Stimulated activated CD8-positive, alpha-beta memory T cell treated with anti-CD3 and anti-CD28 coated beads, Interleukin-15, amount 100 ng/mL, for 48 hours (primary cell): ENCODE data around the gene NFASC.

Source experiments
- DNase-seq, 2 donors: peaks; one replicate each; pipeline ENCODE4 v3.0.0-alpha.2; 2020; ENCODE audit warnings: low read depth in 2 of 2

NFASC gene

DNA sequence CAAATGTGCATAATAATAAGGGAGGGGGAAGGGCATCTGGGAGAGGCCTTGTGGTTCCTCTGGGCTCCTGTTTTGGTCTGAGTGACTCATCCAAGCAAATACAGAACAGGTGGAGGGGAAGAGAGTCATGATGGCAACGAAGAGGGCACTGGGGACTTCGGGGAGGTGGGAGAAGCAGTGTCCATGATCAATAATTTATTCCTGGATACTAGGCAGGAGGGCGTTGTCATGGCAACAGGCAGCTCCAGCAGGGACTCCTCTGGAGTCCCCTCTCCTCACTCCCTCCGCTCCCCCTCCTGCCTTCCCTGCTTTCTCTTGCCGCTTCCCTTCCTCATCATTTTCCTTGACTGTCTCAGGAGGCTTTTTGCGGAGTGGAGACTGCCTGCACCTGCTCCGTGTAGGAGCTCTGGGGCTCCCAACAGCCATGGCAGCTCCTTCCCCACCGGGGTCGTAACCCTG lies 12.3 kb upstream of the NFASC start:
- DNase-seq, result no peak

DNA sequence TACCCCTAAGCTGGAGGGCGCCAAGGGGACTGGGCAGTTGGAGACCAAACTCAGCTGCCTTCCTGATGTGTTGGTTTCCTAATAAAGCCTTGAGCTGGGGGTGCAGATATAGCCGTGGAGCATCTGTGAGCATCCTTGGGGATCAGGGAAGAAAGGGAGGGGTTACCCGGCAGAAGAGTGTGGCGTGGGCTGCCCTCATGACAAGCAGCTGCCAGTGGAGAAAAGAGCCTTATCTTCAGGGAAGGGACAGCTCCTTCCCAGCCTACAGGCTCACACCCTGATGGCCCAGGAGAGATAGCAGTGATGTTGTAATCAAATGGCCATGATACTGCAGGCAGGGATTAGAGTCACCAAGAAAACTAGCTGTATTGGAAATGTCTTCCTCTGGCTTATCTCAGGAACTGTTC lies 10.8 kb upstream of the NFASC start:
- DNase-seq, result no peak

DNA sequence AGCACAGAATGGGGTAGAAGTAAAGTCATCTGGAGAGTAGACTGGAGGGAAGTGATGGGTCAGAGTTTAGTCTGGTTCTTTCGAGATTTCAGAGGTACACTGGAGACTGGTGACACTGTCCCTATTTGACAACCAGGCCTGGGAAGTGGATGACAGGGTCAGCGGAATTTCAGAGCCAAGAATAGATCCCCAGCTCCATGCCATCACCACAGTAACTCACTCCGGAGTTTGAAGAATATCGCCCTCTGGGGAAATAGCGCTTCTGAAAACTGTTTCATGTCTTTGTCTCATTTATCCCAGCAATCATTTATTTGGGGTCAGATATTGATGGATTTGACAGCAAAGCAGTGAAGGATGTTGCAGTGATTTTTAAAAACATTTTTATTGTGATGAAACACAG lies 7.6 kb upstream of the NFASC start:
- DNase-seq, result no peak

DNA sequence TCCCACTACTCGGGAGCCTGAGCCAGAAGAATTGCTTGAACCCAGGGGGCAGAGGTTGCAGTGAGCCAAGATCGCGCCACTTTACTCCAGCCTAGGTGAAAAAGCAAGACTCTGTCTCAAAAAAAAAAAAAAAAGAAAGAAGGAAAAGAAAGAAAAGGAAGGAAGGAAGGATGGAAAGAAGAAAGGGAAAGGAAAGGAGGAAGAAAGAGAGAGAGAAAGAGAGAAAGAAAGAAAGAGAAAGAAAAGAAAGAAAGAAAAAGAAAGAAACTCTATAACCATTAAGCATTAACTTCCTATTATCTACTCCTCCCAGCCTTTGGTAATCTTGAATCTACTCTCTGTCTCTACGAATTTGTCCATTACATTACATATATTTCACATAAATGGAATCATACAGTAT lies 6.9 kb upstream of the NFASC start:
- DNase-seq, result no peak

DNA sequence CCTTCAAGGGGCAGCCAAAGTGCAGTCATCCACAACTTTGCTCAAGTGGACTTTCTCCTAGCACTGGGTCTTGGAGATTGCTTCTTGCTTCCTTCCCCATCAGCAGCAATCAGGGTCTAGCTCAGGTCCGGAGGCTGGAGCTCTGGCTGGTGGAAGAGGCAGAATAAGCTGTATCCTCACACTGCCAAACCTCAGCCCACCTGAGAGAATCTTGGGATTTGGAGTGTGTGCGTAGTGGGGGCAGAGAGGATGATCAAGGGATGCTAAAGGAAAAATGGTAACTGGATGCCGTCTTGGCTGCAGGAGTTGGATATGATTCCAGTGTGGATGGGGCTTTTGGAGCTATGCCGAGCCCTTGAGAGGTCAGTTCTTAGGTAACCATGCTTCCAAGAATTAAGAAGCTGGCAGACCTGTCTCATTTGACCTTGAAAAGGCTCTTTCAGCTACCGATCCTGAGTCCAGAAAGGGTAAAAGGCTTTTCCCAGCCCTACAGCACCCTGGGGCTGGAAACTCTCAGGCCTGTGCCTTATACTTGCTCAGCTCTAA lies 4.5 kb upstream of the NFASC start:
- no peak for DNase-seq

DNA sequence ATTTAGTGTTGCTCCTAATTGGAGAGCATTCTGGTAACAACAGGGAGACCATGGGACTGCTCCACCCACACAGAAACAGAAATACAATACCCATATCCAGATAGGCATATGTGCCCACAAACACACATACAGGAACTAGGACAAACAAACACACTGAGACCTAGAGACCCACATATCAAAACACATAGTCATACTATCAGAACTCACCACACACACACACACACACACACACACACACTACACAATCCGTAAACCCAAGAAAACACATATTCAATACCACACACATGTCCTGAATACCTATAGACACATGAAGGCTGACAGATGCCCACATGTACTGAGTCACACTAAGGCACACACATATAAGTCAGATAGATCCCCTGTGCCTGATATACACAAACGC lies 3.5 kb upstream of the NFASC start:
- no peak for DNase-seq

DNA sequence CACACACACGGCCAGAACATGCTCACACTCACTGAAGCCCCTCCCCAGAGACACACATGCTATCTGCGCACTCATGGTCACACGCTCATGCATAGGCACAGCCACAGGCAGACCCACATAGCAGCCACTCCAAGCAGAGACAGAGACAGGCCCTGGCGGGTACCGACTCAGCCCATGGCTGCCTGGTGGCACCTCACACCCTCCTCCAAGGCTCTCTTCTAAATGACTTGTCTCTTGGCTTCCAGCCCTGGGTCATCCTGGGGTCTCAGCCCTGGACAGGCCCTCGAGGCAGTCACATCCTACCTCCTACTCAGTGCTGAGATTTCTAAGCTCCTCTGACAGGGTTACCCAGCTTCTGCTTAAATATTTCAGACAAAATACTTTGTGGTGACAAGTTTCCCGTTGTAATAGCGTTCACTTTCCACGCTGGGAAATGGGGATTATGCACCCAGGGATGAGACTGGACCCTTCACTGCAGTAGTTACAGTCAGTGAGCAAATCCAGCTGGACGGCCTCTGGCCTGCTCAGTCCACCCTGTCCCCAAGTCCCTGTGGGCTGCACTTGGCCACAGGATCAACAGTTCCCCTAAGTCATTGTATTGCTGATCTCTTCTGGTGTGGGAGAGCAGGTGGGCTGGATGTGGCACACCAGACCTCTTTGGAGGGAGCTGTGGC lies 2.9 kb upstream of the NFASC start:
- no peak for DNase-seq

DNA sequence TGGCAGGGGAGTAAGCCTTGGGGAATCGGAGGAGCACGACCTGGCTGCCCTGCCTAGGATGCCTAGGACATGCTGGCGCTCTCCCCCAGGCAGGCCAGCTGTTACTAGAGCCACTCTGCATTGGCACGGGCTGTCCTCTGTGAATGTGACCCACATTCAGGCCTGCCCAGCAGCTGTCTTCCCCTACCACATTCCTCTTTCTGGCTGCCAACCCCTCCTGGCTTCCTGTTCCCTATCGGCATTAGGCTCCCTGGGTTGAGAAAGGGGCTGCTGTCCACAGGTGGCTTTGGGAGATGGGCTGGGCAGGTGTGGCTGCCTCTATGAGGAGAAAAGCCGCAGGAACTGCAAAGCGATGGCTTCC lies 2.3 kb upstream of the NFASC start:
- DNase-seq, result no peak

DNA sequence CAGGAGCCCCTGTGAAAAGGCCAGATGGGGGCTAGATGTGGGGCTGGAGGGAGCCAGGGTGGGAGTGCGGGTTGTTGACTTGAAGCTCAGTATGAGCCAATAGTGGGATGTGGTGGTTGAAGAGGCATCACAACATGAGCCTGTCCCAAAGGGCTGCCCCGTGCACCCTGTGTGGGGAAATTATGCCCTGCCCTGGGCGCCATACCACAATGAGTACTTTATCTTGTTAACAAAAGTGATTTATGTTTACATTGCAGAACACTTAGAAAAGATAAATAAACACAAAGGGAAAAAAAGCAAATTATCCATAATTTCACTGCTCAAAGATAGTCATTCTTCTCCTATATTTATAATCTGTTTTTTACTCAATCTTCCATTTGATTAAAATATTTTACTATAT lies 1.6 kb upstream of the NFASC start:
- no peak for DNase-seq

DNA sequence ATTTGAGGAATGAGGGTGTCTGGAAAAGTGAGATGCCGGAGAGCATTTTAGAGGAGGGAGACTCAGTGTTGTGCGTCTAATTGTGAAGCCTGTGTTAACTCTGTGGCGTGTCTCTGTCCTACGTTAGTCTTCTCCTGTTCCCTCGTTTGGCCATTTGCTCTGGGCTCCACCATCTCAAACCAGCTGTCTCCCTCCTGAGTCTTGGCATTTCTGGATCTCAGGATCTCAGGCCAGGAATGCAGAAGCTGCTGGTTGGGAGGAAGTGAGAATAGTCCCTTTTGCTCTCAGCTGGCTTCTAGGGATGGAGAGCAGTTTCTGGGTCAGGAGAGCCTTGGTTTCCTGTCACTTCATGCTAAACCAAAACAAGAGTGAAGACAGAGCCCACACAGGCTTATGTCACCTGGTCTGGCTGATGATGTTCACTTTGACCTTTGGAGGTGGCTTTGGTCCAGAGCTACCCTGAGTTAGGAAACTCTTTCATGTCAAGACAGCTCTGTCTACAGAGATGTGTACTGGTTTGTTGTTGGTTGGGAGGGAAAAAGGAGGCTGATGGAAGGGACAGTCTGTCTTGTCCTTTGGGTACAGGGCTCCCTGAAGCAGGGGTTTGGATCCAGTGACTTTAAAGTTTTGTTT lies 859 bp downstream of the NFASC start:
- DNase-seq, result no peak

DNA sequence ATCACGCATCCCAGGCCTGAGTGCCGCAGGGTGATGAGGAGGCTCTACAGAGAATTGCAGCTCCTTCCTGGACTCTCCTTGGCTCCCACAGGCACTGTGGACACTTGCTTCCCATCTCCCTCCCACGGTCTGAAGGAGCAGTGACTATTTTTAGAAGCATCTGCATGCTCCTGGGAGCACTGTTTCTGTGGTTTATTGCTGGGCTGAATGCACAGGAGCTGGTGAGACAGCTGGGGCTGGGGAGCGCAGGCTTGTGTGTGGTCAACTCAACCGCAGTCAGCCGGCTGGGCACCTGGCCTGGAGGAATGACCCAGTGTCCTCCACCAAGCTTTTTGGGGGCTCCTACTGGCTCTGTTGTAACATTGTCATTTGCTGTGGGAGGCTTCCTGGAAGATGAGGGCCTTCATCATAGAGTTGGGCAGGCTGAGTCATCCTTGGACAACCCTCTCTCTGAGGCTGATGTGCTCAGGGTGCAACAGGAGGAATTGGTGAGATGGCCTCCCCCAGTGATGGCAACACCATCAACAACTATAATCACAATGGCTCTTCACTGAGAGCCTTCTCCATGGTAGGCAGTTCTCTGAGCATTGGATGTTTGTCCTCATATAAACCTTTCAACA lies 1.7 kb downstream of the NFASC start:
- no peak for DNase-seq

DNA sequence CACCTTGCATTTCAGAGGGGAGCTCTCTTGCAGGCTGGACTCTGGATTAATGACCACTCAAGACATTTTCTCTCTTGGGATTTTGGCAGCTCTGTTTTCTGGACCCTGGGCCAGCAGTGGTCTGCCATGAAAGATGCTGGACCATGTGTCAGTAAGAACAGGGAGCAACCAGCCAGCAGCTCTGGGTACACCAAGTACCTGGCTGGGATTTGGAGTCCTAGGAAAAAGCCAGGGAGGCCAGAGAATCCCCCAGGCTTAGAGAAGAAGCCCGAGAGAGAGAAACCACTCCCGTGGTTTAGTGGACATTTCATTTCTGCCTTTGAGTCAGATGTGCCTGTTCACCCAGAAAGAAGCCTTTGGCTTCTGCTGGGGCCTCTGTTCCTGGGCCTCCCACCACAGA lies 2.5 kb downstream of the NFASC start:
- no peak for DNase-seq

DNA sequence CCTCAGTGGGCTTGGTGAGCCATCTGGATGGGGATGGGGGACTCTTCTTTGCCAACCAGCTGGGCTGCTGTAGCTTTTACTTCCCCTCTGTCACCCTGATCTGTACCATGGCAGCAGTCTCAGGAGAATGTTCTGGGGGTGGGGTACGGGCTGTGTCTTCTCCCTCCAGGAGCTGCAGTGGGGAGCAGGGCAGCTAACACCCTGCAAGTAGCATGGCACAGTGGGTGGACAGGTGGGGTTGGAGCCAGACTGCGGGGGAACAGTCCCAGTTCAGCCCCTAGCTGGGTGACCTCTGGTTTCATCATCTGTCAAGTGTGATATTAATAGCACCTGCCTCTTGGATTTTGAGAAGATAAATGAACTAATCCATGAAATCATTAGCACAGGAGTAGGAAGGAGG lies 3.1 kb downstream of the NFASC start:
- no peak for DNase-seq

DNA sequence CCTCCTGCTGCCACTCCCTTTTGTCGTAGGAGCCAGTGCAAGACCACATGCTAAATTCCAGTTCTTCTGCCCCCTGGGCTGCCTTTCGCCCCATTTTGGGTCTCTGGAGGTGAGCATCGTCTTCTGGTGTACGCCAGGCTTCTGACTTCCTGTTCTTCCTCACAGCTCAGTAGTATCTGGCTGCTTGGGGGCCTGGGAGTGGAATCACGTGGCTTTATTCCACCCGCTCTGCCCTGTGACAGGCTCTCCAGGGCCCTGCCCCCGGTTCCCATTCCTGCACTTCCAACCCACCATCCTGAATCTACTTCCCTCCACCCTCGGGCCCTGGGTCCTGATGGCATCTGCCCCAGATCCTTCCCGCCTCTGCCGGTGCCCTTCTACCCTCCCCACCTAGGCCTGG lies 3.6 kb downstream of the NFASC start:
- no peak for DNase-seq

DNA sequence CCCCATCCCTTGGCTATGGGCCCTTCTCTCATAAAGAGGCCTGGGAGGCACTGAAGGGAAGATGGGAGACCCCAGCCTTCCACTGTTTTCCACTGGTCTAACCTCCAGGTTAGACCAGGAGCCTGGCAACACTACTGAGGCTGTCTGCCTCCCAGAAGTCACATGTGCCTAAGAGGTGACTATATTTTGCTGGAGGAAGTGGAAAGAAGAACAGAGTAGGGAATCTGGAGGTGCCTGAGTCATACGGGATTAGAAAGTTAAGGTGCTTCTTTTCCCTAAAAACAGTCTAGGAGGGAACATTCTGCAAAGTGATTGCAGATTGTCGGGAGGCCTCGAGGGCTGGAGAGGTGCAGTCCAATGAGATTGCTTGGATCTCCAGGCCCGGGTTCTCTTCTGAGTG lies 4.6 kb downstream of the NFASC start:
- no peak for DNase-seq

DNA sequence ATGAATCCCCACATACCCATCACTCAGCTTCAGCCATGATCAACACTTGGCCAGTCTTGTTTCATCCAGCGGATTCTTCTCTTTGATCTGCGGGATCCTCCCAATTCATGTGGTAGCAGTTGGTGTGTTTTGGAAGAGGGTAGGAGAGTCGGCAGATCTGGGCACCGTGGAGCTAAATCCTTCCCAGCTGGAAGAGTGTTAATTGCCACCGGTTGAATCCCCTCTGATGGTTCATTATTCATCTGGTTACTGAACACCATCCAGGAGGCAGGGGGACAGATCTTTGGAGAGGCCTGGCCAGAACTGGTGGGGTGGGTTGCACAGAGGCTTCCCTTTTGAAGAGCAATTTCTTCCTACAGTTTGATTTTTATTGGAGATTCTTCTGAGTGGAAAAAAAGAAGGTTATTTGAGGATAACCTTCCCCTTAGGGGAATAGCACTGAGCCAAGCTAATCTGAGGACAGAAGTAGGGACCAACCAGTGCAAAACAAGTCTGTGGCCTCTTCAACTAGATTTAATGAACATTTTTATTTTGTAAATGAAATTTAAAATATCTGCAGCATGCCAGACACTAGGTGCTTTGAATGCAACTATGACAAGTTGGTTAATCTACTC lies 8.1 kb downstream of the NFASC start:
- DNase-seq, result no peak

DNA sequence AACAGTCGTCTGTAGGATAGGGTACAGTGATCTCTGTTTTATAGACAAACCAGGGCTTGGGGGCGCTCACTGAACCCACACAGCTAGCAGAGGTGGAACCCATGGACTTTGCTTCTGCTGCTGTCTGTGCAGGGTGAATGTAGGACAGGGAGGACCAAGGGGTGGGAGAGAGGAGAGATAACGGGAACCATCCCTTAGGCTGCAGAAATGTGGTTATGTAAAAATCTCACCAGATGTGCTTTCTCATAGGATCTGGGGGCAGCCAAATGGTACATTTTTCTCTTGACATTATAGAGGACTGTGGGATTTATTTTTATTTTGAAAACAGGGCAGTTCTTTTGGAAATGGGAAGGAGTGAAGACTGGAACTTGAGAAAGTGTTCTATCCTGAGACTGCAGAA lies 8.7 kb downstream of the NFASC start:
- DNase-seq, result no peak

DNA sequence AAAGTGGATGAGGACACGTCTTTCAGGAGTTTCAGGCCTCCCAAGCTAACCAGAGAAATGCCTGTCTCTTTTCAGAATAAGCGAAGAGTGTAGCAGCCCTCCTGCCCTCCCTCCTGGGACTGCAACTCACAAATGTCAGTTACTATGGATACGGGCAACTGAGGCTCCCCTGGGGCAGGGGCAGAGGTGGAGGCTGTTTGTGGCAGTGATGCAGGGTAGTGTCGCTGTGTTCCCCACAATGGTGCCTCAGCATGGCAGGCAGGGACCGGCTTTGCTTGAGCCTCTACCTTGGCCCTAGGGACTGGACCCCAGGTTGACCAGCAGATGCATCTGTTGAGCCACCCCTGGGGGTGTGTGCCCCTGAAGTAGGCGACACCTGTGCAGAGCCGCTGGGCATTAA lies 10.2 kb downstream of the NFASC start:
- no peak for DNase-seq

DNA sequence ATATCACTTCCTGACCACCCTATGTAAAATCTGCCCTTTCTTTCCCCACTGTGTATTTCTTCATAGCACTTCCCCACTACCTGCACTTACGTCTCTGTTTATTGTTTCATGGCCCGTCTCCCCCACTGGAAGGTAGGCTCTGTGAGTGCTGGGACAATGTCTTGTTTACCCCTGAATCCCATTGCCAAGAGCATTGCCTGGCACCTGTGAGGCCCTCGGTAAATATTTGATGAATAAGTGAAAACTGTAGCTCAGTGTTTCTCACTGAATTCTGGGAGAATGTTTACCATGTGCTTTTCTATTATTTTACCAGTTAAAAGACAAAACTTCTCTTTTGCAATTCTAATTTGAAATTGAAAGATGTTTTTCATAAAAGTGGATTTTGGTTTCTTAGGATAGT lies 11.8 kb downstream of the NFASC start:
- no peak for DNase-seq

DNA sequence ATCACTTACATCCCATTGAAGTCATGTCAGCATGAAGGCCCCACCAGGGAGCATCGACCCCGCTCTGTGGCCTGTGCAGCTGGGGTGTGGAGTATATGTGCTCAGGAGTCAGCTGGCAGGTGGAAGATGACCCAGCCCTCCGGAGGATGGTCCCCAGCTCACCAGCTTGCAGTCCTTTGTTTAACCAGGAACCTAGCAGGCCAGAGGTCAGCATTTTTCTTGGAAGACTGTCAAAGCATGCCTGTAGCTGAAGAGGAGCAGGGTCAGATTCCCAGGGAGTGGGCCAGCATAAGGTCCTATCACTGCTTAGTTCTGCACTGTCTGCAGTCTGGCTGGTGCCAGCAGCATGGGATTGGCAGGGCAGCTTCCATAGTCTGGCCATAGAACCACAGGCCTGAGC lies 12.7 kb downstream of the NFASC start:
- DNase-seq, result no peak

DNA sequence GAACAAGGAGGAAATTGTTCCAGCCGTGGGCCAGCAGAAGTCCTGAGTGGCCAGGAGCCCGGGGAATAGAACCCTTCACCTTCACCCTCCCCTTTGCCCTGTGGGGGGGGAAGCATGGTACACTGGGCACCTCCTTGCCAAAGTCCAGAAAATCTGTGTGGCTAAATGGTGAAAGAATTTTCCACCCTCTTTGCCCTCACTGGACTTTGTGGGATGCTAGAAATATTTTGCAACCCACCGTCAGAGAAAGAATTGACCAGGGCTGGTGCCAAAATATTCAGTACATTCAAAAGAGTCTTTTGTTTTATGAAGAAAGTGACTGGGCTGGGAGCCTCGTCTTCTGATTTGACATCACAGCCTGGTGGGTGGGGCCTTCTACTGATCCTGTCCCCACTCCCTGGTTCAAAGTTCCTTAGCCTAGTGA lies 14.6 kb downstream of the NFASC start:
- no peak for DNase-seq

DNA sequence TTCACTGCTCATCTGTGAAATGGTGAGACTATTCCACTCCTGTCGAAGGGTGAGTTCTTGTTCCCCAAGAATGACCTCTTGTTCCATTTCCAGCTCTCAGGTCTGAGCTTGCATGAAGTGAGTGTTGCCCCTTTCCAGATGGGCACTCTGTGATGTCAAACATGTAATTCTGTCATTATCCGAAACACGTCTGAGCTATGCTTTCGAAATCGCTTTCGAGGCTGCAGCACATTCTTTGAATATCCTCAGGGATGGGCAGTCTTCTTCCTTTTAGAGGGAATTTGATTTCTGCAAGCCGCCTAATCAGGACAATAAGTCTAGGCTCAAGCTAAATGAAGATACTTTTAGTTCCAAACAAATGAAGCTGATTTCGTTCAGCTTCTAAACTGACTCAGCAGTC lies 15.1 kb downstream of the NFASC start:
- DNase-seq, result no peak

DNA sequence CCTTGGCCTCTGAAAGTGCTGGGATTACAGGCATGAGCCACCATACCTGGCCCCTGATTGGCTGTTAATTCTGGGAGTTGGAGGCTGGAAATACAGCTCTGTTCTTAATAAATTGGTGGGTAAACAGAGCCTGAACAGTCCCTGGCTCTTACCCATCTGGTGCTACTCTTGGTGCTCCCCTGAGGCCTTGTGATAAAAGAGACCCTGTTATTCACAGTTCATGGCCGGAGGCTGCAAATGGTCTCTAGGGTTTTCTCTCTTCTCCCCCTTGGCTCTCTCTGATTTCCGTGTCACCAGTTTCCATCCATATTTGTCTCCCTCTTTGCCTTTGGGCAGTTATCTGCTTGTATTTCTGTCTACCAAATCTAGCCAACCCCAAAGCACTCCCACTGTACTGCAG lies 17.2 kb downstream of the NFASC start:
- no peak for DNase-seq
